H9 (cell line): Measurements from ENCODE around the gene ANKRD65. TPM values are rescaled to one million over a fixed set of nuclear protein-coding genes. Genes with fewer than 3 reads are reported as not detected.

Experiments used
- DNase-seq: peaks from one replicate; pipeline ENCODE4 v3.0.0-alpha.2; 2017
- H2AFZ ChIP-seq: one replicate; pipeline ENCODE4 v1.6.1; 2013; ENCODE audit warnings: mild to moderate bottlenecking, low read length, control low read depth, moderate library complexity
- H2AK5ac ChIP-seq: 2 replicates; pipeline ENCODE4 v1.6.1; 2013; ENCODE audit warnings: low read length, control low read depth, mixed read lengths; ENCODE audit not compliant: insufficient read length
- H2BK120ac ChIP-seq: one replicate; pipeline ENCODE4 v1.6.1; 2013; ENCODE audit warnings: low read depth, mild to moderate bottlenecking, low read length, control low read depth, inconsistent platforms; ENCODE audit not compliant: poor library complexity, severe bottlenecking
- H2BK12ac ChIP-seq: 2 replicates; pipeline ENCODE4 v1.6.1; 2013; ENCODE audit warnings: low read length, control low read depth, mixed read lengths, low read depth; ENCODE audit not compliant: insufficient read length
- H2BK15ac ChIP-seq: 2 replicates; pipeline ENCODE4 v1.6.1; 2013; ENCODE audit warnings: low read depth, low read length, control low read depth
- H2BK20ac ChIP-seq: one replicate; pipeline ENCODE4 v1.6.1; 2013; ENCODE audit warnings: low read depth, mild to moderate bottlenecking, low read length, control low read depth, inconsistent platforms; ENCODE audit not compliant: poor library complexity, severe bottlenecking
- H2BK5ac ChIP-seq: 2 replicates; pipeline ENCODE4 v1.6.1; 2013; ENCODE audit warnings: low read length, control low read depth, mixed read lengths; ENCODE audit not compliant: insufficient read length
- H3K14ac ChIP-seq: 2 replicates; pipeline ENCODE4 v1.6.1; 2013; ENCODE audit warnings: low read length, control low read depth; ENCODE audit not compliant: insufficient read depth
- H3K18ac ChIP-seq: 2 replicates; pipeline ENCODE4 v1.6.1; 2013; ENCODE audit warnings: low read depth, mild to moderate bottlenecking, mixed read lengths, low read length, control low read depth; ENCODE audit not compliant: insufficient read length
- H3K23ac ChIP-seq: 2 replicates; pipeline ENCODE4 v1.6.1; 2013; ENCODE audit warnings: low read length, control low read depth, mixed read lengths, low read depth; ENCODE audit not compliant: insufficient read length
- H3K23me2 ChIP-seq: 2 replicates; pipeline ENCODE4 v1.6.1; 2013; ENCODE audit warnings: low read depth, mild to moderate bottlenecking, mixed read lengths, low read length, control low read depth; ENCODE audit not compliant: insufficient read length, poor library complexity, severe bottlenecking
- H3K27ac ChIP-seq: 2 replicates; pipeline ENCODE4 v1.5.1; 2013; ENCODE audit warnings: low read length, control low read depth, mixed read lengths, low read depth; ENCODE audit not compliant: insufficient read length
- H3K27me3 ChIP-seq: 2 replicates; pipeline ENCODE4 v1.6.1; 2013; ENCODE audit warnings: low read length, control low read depth, inconsistent platforms; ENCODE audit not compliant: insufficient read depth
- H3K4ac ChIP-seq: 2 replicates; pipeline ENCODE4 v1.6.1; 2013; ENCODE audit warnings: low read depth, mild to moderate bottlenecking, control low read depth, inconsistent platforms, low read length, moderate library complexity
- H3K4me1 ChIP-seq: 2 replicates; pipeline ENCODE4 v1.6.1; 2013; ENCODE audit warnings: low read length, control low read depth, inconsistent platforms; ENCODE audit not compliant: insufficient read depth
- H3K4me2 ChIP-seq: 2 replicates; pipeline ENCODE4 v1.6.1; 2013; ENCODE audit warnings: low read length, control low read depth, mixed read lengths; ENCODE audit not compliant: insufficient read length, insufficient read depth
- H3K56ac ChIP-seq: 2 replicates; pipeline ENCODE4 v1.6.1; 2013; ENCODE audit warnings: low read depth, mild to moderate bottlenecking, mixed read lengths, low read length, control low read depth; ENCODE audit not compliant: insufficient read length
- H3K79me1 ChIP-seq: 2 replicates; pipeline ENCODE4 v1.6.1; 2013; ENCODE audit warnings: low read depth, mild to moderate bottlenecking, moderate library complexity, low read length, control low read depth, inconsistent platforms; ENCODE audit not compliant: insufficient read depth, poor library complexity, severe bottlenecking
- H3K79me2 ChIP-seq: 2 replicates; pipeline ENCODE4 v1.6.1; 2013; ENCODE audit warnings: low read length, control low read depth, inconsistent platforms; ENCODE audit not compliant: insufficient read depth
- H3K9ac ChIP-seq: 2 replicates; pipeline ENCODE4 v1.6.1; 2013; ENCODE audit warnings: low read length, control low read depth, mixed read lengths; ENCODE audit not compliant: insufficient read length; ENCODE audit errors: extremely low read depth
- H3K9me3 ChIP-seq: one replicate; pipeline ENCODE4 v1.6.1; 2013; ENCODE audit warnings: low read depth, low read length, inconsistent platforms; ENCODE audit not compliant: control insufficient read depth
- H3T11ph ChIP-seq: one replicate; pipeline ENCODE4 v1.6.1; 2013; ENCODE audit warnings: mild to moderate bottlenecking, low read length, control low read depth, inconsistent platforms
- H4K20me1 ChIP-seq: one replicate; pipeline ENCODE4 v1.6.1; 2013; ENCODE audit not compliant: control insufficient read depth, insufficient read length, insufficient read depth
- H4K5ac ChIP-seq: 2 replicates; pipeline ENCODE4 v1.6.1; 2013; ENCODE audit warnings: low read depth, mild to moderate bottlenecking, mixed read lengths, low read length, control low read depth; ENCODE audit not compliant: insufficient read length
- H4K8ac ChIP-seq: replicated peaks from 2 replicates; pipeline ENCODE4 v1.6.1; 2013; ENCODE audit warnings: low read length, control low read depth, mixed read lengths, low read depth; ENCODE audit not compliant: insufficient read length
- H4K91ac ChIP-seq: 2 replicates; pipeline ENCODE4 v1.6.1; 2013; ENCODE audit warnings: low read depth, mild to moderate bottlenecking, moderate library complexity, mixed read lengths, low read length, control low read depth; ENCODE audit not compliant: insufficient read length
- H3K27ac Mint-ChIP-seq, 3 experiments: 2 replicates in 2 of 3; 3 replicates in 1 of 3; pipeline ENCODE4 v1.8.0; 2020 to 2021; ENCODE audit warnings: mixed read lengths in 3 of 3, mild to moderate bottlenecking in 1 of 3, moderate library complexity in 1 of 3
- H3K27me3 Mint-ChIP-seq: 2 replicates; pipeline ENCODE4 v1.8.0; 2021; ENCODE audit warnings: low read depth, mild to moderate bottlenecking, moderate library complexity, mixed read lengths
- H3K36me3 Mint-ChIP-seq, 3 experiments: 2 replicates in 2 of 3; 3 replicates in 1 of 3; pipeline ENCODE4 v1.8.0; 2020 to 2021; ENCODE audit warnings: low read depth in 3 of 3, mixed read lengths in 3 of 3; ENCODE audit not compliant: insufficient read depth in 1 of 3
- H3K4me1 Mint-ChIP-seq, 2 experiments: 2 replicates each; pipeline ENCODE4 v1.8.0; 2020; ENCODE audit warnings: mixed read lengths in 2 of 2
- H3K4me3 Mint-ChIP-seq, 2 experiments: 2 replicates in 1 of 2; 3 replicates in 1 of 2; pipeline ENCODE4 v1.8.0; 2020 to 2021; ENCODE audit warnings: mild to moderate bottlenecking in 2 of 2, mixed read lengths in 2 of 2, moderate library complexity in 1 of 2
- H3K9me3 Mint-ChIP-seq, 2 experiments: 2 replicates in 1 of 2; 3 replicates in 1 of 2; pipeline ENCODE4 v1.8.0; 2020; ENCODE audit warnings: mild to moderate bottlenecking in 2 of 2, mixed read lengths in 2 of 2, moderate library complexity in 1 of 2
- WGBS: extraction: QIAGEN DNeasy Blood & Tissue Kit; methylation state at CpG from one replicate; pipeline ENCODE4 v1.1.7; 2013; ENCODE audit warnings: missing lambda C conversion rate, low lambda C conversion rate, mixed read lengths; ENCODE audit not compliant: insufficient read length; ENCODE audit errors: extremely low coverage; 5-methylcytosine and 5-hydroxymethylcytosine counted together
- total RNA-seq: library from RNA; stranded (reverse); gene quantifications from 2 replicates; pipeline ENCODE4 v1.2.1, GENCODE V29; 2021
- TF ChIP-seq, protein P1 (sequence below): fragments of 200-600 bp; sonication (generic); conservative IDR thresholded peaks from 3 replicates; pipeline ENCODE4 v1.8.0; 2021; ENCODE audit warnings: antibody characterized with exemption, mild to moderate bottlenecking

ANKRD65 gene
- total RNA-seq, 1 experiment from 2014 or later = 3.1 TPM

DNA sequence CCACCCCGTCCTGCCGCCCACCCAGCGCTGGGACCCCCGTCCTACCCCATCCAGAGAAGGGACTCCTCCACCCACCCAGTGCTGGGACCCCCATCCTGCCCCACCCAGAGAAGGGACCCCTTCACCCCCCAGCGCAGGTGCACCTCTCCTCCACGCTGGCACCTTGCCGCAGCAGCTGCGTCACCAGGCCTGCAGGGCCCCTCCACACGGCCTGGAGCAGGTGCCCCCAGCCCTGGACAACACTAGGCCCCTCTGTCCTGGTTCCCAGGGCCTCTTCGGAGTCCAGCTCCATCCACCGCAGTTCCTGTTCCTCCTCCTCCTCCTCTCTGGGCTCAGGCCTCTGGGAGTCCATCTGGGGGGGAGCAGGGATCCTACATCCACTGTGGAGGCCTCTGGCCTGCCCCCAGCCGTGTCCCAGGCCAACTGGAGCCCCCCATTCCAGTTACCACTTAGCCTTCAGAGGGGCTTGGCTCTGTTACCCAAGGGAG is 378 bp downstream of the ANKRD65 start:
- Histone ChIP-seq H3K23me2 (peaks cover under 1% of the 10 kb centered on the region), H3K79me1 (no peaks in the 10 kb centered on the region), H2BK15ac (no peak overlapping the region), H3K23ac (no peak overlapping the region), H4K8ac (no peak overlapping the region), H3K79me2 (no peaks in the 10 kb centered on the region), H3K27ac (no peak overlapping the region), H2BK120ac (no peak overlapping the region), H3K14ac (no peak overlapping the region; the same call in 1 of the 2 replicates), H3K18ac (no peak overlapping the region), H2AK5ac (no peak overlapping the region), H3K4me2 (no peak overlapping the region), H4K20me1 (no peaks in the 10 kb centered on the region), H3K4me1 (peaks cover 5% of the 10 kb centered on the region; the same call in 1 of the 2 replicates), H2BK20ac (no peak overlapping the region), H2BK5ac (no peak overlapping the region), H3K27me3 (no peaks in the 10 kb centered on the region), H2AFZ (no peak overlapping the region), H4K91ac (no peak overlapping the region), H4K5ac (no peak overlapping the region), H3K4ac (no peak overlapping the region), H3K9ac (no peak overlapping the region), H3T11ph (no peak overlapping the region), H3K56ac (no peak overlapping the region), H3K9me3 (no peaks in the 10 kb centered on the region), H2BK12ac (no peak overlapping the region)
- no CpG with 5 or more reads among the region's 12 CpGs for WGBS
- H3K27ac Mint-ChIP-seq = no peak overlapping the region
- peak; percentile 34 for DNase-seq
- H3K27me3 Mint-ChIP-seq = no peaks in the 10 kb centered on the region
- peaks cover 36 to 55% of the 10 kb centered on the region in 2 experiments for H3K4me1 Mint-ChIP-seq
- H3K4me3 Mint-ChIP-seq = no peak overlapping the region
- no peaks in the 10 kb centered on the region; a peak in 2 of 7 replicates for H3K36me3 Mint-ChIP-seq
- TF ChIP-seq, protein P1, sequence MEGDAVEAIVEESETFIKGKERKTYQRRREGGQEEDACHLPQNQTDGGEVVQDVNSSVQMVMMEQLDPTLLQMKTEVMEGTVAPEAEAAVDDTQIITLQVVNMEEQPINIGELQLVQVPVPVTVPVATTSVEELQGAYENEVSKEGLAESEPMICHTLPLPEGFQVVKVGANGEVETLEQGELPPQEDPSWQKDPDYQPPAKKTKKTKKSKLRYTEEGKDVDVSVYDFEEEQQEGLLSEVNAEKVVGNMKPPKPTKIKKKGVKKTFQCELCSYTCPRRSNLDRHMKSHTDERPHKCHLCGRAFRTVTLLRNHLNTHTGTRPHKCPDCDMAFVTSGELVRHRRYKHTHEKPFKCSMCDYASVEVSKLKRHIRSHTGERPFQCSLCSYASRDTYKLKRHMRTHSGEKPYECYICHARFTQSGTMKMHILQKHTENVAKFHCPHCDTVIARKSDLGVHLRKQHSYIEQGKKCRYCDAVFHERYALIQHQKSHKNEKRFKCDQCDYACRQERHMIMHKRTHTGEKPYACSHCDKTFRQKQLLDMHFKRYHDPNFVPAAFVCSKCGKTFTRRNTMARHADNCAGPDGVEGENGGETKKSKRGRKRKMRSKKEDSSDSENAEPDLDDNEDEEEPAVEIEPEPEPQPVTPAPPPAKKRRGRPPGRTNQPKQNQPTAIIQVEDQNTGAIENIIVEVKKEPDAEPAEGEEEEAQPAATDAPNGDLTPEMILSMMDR = no peak
- H3K9me3 Mint-ChIP-seq = no peaks in the 10 kb centered on the region
